Neural cell (in vitro differentiated cells): ENCODE data around the gene SKIDA1. TPM values are rescaled to one million over a fixed set of nuclear protein-coding genes. Genes with fewer than 3 reads are reported as not detected.

Experiments used
- H2AFZ ChIP-seq: fragments of 200-600, 300-800 bp; sonication (generic), shearing (Covaris generic); 2 replicates; pipeline ENCODE4 v1.6.0; 2014; ENCODE audit warnings: low read depth, mild to moderate bottlenecking, antibody characterized with exemption, low read length, moderate library complexity
- H3F3A ChIP-seq: fragments of 200-600 bp; shearing (Covaris generic); 2 replicates; pipeline ENCODE4 v1.6.1; 2016; ENCODE audit warnings: mild to moderate bottlenecking, moderate library complexity, mixed read lengths, antibody characterized with exemption, low read length; ENCODE audit not compliant: insufficient read depth, poor library complexity, severe bottlenecking
- H3K27ac ChIP-seq: fragments of 200-600, 300-800 bp; sonication (generic), shearing (Covaris generic); 2 replicates; pipeline ENCODE4 v1.5.1; 2014; ENCODE audit warnings: mild to moderate bottlenecking, low read length, moderate library complexity
- H3K27me3 ChIP-seq: fragments of 300-800, 200-600 bp; sonication (generic), shearing (Covaris generic); 2 replicates; pipeline ENCODE4 v1.6.0; 2014; ENCODE audit warnings: mild to moderate bottlenecking, low read depth, low read length, moderate library complexity; ENCODE audit not compliant: insufficient read depth
- H3K36me3 ChIP-seq: fragments of 300-800, 200-600 bp; sonication (generic), shearing (Covaris generic); 2 replicates; pipeline ENCODE4 v1.5.1; 2014; ENCODE audit warnings: mild to moderate bottlenecking, antibody characterized with exemption, low read length, moderate library complexity; ENCODE audit not compliant: insufficient read depth
- H3K4me2 ChIP-seq: fragments of 300-800, 200-600 bp; sonication (generic), shearing (Covaris generic); 2 replicates; pipeline ENCODE4 v1.6.0; 2014; ENCODE audit warnings: mild to moderate bottlenecking, low read length
- H3K4me3 ChIP-seq: fragments of 300-800, 200-600 bp; sonication (generic), shearing (Covaris generic); 2 replicates; pipeline ENCODE4 v1.5.1; 2014; ENCODE audit warnings: mild to moderate bottlenecking, low read length, moderate library complexity
- H3K79me2 ChIP-seq: fragments of 200-600 bp; shearing (Covaris generic); replicated peaks from 2 replicates; pipeline ENCODE4 v1.6.0; 2014; ENCODE audit warnings: mild to moderate bottlenecking, low read length, moderate library complexity; ENCODE audit not compliant: insufficient read depth
- H3K9ac ChIP-seq: fragments of 300-800, 200-600 bp; sonication (generic), shearing (Covaris generic); 2 replicates; pipeline ENCODE4 v1.6.1; 2016; ENCODE audit warnings: mild to moderate bottlenecking, low read length, mixed read lengths
- H3K9me2 ChIP-seq: fragments of 200-600 bp; shearing (Covaris generic); 2 replicates; pipeline ENCODE4 v1.6.1; 2016; ENCODE audit warnings: mild to moderate bottlenecking, low read length, mixed read lengths; ENCODE audit not compliant: insufficient read depth
- H3K9me3 ChIP-seq: fragments of 200-600, 300-800 bp; sonication (generic), shearing (Covaris generic); 2 replicates; pipeline ENCODE4 v1.6.1; 2016; ENCODE audit warnings: mild to moderate bottlenecking, mixed run types, low read length, moderate library complexity, mixed read lengths
- H4K20me1 ChIP-seq: fragments of 200-600 bp; shearing (Covaris generic); 2 replicates; pipeline ENCODE4 v1.6.1; 2016; ENCODE audit warnings: mild to moderate bottlenecking, mixed run types; ENCODE audit not compliant: insufficient read depth
- EZH2 ChIP-seq: fragments of 200-600, 300-800 bp; shearing (Covaris generic), sonication (generic); IDR thresholded peaks from 2 replicates; pipeline ENCODE4 v1.6.1; 2014; ENCODE audit warnings: antibody characterized with exemption, low read length, borderline replicate concordance, mild to moderate bottlenecking; ENCODE audit not compliant: insufficient read depth, poor library complexity, severe bottlenecking
- MXI1 ChIP-seq: fragments of 450-650 bp; conservative IDR thresholded peaks from 2 replicates; pipeline ENCODE4 v1.6.1; 2014; ENCODE audit warnings: antibody characterized with exemption, mild to moderate bottlenecking; ENCODE audit not compliant: poor library complexity, severe bottlenecking
- POLR2AphosphoS5 ChIP-seq: IDR thresholded peaks from 2 replicates; pipeline ENCODE4 v1.6.1; 2012
- RAD21 ChIP-seq: fragments of 450-650 bp; conservative IDR thresholded peaks from 2 replicates; pipeline ENCODE4 v1.6.1; 2014; ENCODE audit warnings: antibody characterized with exemption, mild to moderate bottlenecking, moderate library complexity
- SMC3 ChIP-seq: fragments of 450-650 bp; conservative IDR thresholded peaks from 2 replicates; pipeline ENCODE4 v1.6.1; 2014; ENCODE audit warnings: antibody characterized with exemption, mild to moderate bottlenecking, moderate library complexity; ENCODE audit not compliant: poor library complexity
- TAF1 ChIP-seq: IDR thresholded peaks from 2 replicates; pipeline ENCODE4 v1.6.1; 2012; ENCODE audit warnings: low read depth
- polyA plus RNA-seq: library from polyadenylated mRNA; depleted of rRNA; stranded (reverse); fragments of >200 nt; gene quantifications from 2 replicates; pipeline ENCODE4 v1.2.3, GENCODE V29; 2014
- TF ChIP-seq, protein P1 (sequence below): fragments of 450-650 bp; IDR thresholded peaks from 2 replicates; pipeline ENCODE4 v1.5.1; 2014; ENCODE audit warnings: antibody characterized with exemption, mild to moderate bottlenecking, moderate library complexity; ENCODE audit not compliant: poor library complexity, severe bottlenecking
- TF ChIP-seq, protein P2 (sequence below): IDR thresholded peaks from 2 replicates; pipeline ENCODE4 v1.6.1; 2012; ENCODE audit warnings: borderline replicate concordance

SKIDA1 gene
- polyA plus RNA-seq, 1 donor from 2014 or later: 3.7 TPM

GRCh38 chr10:21511946-21512572, 13.4 kb downstream of the SKIDA1 start:
- Histone ChIP-seq H3K4me2 (peak overlapping the region; percentile 53), H3K9ac (no peak overlapping the region), H3K4me3 (peak overlapping the region; percentile 77), H3K9me3 (no peaks in the 10 kb centered on the region), H3K27me3 (peaks cover 25% of the 10 kb centered on the region), H4K20me1 (no peaks in the 10 kb centered on the region), H3K27ac (no peak overlapping the region), H2AFZ (no peak overlapping the region), H3F3A (no peaks in the 10 kb centered on the region), H3K36me3 (no peaks in the 10 kb centered on the region), H3K9me2 (no peaks in the 10 kb centered on the region), H3K79me2 (peaks cover 94% of the 10 kb centered on the region)
- TF ChIP-seq EZH2: no peak
- no peak for TF ChIP-seq RAD21
- TF ChIP-seq, protein P1, sequence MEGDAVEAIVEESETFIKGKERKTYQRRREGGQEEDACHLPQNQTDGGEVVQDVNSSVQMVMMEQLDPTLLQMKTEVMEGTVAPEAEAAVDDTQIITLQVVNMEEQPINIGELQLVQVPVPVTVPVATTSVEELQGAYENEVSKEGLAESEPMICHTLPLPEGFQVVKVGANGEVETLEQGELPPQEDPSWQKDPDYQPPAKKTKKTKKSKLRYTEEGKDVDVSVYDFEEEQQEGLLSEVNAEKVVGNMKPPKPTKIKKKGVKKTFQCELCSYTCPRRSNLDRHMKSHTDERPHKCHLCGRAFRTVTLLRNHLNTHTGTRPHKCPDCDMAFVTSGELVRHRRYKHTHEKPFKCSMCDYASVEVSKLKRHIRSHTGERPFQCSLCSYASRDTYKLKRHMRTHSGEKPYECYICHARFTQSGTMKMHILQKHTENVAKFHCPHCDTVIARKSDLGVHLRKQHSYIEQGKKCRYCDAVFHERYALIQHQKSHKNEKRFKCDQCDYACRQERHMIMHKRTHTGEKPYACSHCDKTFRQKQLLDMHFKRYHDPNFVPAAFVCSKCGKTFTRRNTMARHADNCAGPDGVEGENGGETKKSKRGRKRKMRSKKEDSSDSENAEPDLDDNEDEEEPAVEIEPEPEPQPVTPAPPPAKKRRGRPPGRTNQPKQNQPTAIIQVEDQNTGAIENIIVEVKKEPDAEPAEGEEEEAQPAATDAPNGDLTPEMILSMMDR: no peak
- peak; percentile 5 for TF ChIP-seq POLR2AphosphoS5
- TF ChIP-seq MXI1: no peak

DNA sequence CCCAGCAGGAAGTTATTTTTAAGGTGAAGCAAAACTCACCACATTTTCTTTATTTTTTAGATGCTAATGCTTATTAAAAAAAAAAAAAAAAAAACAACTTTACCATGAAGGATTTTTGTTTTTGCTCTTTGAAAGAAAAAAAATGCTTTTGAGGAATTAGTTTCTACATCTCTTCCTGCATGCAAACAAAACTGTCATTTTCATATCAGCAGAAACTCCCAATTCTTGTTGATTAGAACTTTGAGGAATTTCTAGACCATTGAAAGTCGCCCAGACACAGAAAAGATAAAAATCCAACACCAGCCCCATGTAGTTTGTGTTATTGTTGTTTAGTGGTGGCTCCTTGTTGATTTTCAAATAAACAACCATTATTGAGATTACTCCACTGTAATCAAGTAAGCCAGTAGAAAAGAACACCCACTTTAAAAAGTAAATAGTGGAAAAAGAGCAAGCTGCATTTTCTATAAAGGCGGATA, 14.3 kb downstream of the SKIDA1 start:
- peak overlapping the region; percentile 67 for H3K9ac ChIP-seq
- no peak overlapping the region for H3K27ac ChIP-seq

More for the DNA sequence above, 14.3 kb downstream of the SKIDA1 start:
- no peaks in the 10 kb centered on the region for H3F3A ChIP-seq
- peak overlapping the region; percentile 50 for H3K4me2 ChIP-seq
- H3K9me3 ChIP-seq: no peaks in the 10 kb centered on the region
- H3K27me3 ChIP-seq: peaks cover 34% of the 10 kb centered on the region
- H3K79me2 ChIP-seq: peaks cover 98% of the 10 kb centered on the region
- TF ChIP-seq POLR2AphosphoS5 (no peak), MXI1 (no peak), SMC3 (no peak), TAF1 (no peak), RAD21 (no peak), EZH2 (no peak)
- TF ChIP-seq, protein P1: no peak
- TF ChIP-seq, protein P2, sequence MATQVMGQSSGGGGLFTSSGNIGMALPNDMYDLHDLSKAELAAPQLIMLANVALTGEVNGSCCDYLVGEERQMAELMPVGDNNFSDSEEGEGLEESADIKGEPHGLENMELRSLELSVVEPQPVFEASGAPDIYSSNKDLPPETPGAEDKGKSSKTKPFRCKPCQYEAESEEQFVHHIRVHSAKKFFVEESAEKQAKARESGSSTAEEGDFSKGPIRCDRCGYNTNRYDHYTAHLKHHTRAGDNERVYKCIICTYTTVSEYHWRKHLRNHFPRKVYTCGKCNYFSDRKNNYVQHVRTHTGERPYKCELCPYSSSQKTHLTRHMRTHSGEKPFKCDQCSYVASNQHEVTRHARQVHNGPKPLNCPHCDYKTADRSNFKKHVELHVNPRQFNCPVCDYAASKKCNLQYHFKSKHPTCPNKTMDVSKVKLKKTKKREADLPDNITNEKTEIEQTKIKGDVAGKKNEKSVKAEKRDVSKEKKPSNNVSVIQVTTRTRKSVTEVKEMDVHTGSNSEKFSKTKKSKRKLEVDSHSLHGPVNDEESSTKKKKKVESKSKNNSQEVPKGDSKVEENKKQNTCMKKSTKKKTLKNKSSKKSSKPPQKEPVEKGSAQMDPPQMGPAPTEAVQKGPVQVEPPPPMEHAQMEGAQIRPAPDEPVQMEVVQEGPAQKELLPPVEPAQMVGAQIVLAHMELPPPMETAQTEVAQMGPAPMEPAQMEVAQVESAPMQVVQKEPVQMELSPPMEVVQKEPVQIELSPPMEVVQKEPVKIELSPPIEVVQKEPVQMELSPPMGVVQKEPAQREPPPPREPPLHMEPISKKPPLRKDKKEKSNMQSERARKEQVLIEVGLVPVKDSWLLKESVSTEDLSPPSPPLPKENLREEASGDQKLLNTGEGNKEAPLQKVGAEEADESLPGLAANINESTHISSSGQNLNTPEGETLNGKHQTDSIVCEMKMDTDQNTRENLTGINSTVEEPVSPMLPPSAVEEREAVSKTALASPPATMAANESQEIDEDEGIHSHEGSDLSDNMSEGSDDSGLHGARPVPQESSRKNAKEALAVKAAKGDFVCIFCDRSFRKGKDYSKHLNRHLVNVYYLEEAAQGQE: no peak
- H4K20me1 ChIP-seq: no peaks in the 10 kb centered on the region
- no peaks in the 10 kb centered on the region for H3K36me3 ChIP-seq
- no peaks in the 10 kb centered on the region for H3K9me2 ChIP-seq
- H3K4me3 ChIP-seq: peak overlapping the region; percentile 77
- H2AFZ ChIP-seq: no peak overlapping the region
